GM12872 (cell line): ENCODE measurements around the gene TSSK2.

Experiments used
- CTCF ChIP-seq: IDR thresholded peaks from 3 replicates; pipeline ENCODE4 v1.5.1; 2011; ENCODE audit warnings: low read depth, mild to moderate bottlenecking, low read length, moderate library complexity; ENCODE audit not compliant: insufficient read depth

Gene TSSK2

GRCh38 chr22:19122143-19122751, 8.9 kb upstream of the TSSK2 start, which contains the start of gene DGCR2:
Gene DGCR2, minus strand, starts transcription at chr22:19122412. Its CDS starts 206 bp downstream, at chr22:19122206.
- no peak for TF ChIP-seq CTCF

GRCh38 chr22:19122752-19123492, 8.2 kb upstream of the TSSK2 start:
- no peak for TF ChIP-seq CTCF

- TF ChIP-seq CTCF, result no peak
These were observed 7.2 kb upstream of the TSSK2 start for GRCh38 chr22:19123936-19124335.

- TF ChIP-seq CTCF, result no peak
These were observed 6.7 kb upstream of the TSSK2 start for GRCh38 chr22:19124377-19124776.

- no peak for TF ChIP-seq CTCF
These were observed 6.1 kb upstream of the TSSK2 start for GRCh38 chr22:19125011-19125410.

- TF ChIP-seq CTCF, result no peak
These were observed 5.4 kb upstream of the TSSK2 start for GRCh38 chr22:19125474-19126308.
